Coronary artery (tissue), 2 donors: Measurements from ENCODE around the gene DOHH.

Experiments used
- DNase-seq: peaks from one replicate; pipeline ENCODE4 v3.0.0-alpha.2; 2017; ENCODE audit warnings: low spot score
- H3K27ac ChIP-seq, 2 donors: fragments of 200-600 bp; sonication (generic); one replicate each; pipeline ENCODE4 v1.5.1; 2016 to 2019
- H3K4me3 ChIP-seq: fragments of 200-600 bp; sonication (generic); 2 replicates; pipeline ENCODE4 v1.5.1; 2016; ENCODE audit warnings: mild to moderate bottlenecking, moderate library complexity
- CTCF ChIP-seq: fragments of 200-600 bp; sonication (generic); IDR thresholded peaks from one replicate; pipeline ENCODE4 v1.5.1; 2019; ENCODE audit warnings: antibody characterized with exemption

The DOHH gene

DNA sequence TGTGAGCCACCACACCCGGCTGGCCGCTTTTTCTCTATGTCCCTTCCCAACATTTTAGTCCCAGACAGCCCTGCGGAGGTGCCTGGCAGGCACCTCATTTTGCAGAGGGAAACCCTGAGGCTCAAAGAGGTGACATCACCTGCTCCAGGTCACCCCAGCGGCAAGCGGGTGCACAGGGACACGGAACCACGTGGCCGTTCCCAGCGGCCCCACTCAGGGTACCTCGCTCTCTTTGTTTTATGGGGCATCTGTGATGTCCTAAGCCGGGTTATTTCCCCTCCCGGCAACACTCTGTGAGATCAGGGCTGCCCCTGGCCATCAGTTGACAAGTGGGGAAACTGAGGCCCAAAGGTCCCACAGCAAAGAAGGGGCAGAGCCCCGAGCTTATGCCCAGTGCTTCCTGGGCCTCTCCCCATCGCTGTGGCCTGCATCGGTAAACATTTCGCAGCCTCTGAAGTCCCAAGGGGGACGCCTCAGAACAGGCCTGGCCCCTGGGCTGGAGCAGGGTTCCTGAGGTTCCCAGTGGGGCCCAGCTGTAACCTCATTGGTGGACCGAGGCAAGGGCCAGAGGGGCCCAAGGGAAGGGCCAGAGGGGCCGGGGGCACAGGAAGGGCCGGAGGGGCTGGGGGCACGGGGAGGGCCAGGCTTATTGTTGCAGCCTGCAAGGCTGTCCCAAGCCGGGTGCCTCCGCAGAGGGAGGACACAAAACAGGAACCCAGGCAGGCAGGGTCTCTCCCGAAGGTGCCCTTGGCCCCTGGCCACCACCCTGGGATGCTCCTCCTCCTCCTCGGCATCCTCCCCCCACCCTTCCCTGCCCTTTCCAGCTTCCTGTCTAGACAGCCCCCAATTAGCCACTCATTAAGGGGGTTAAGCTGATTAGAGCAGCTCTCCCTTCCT lies 59.1 kb downstream of the DOHH start:
- no peak for DNase-seq
- H3K27ac ChIP-seq = peak overlapping the region in 1 of 2 donors; percentile 28
- H3K4me3 ChIP-seq = no peak overlapping the region
- no peak for TF ChIP-seq CTCF
